Esophagus muscularis mucosa (tissue), 4 donors: ENCODE data around the gene LPAR5. TPM values are rescaled to one million over a fixed set of nuclear protein-coding genes. Genes with fewer than 3 reads are reported as not detected.

Experiments used
- DNase-seq: peaks from one replicate; pipeline ENCODE4 v3.0.0-alpha.2; 2017; ENCODE audit errors: extremely low spot score
- H3K27ac ChIP-seq, 4 donors: fragments of 200-600 bp; sonication (generic); replicated peaks in 1 of 4; 1 replicate in 3 of 4; 2 replicates in 1 of 4; pipeline ENCODE4 v1.5.1; 2016 to 2019; ENCODE audit warnings: mild to moderate bottlenecking in 1 of 4
- H3K27me3 ChIP-seq, 4 donors: fragments of 200-600 bp; sonication (generic); one replicate each; pipeline versions ENCODE4 v1.5.1 to v1.6.0; 2016 to 2019
- H3K36me3 ChIP-seq, 4 donors: fragments of 200-600 bp; sonication (generic); one replicate each; pipeline ENCODE4 v1.5.1; 2016 to 2019
- H3K4me1 ChIP-seq, 4 donors: fragments of 200-600 bp; sonication (generic); one replicate each; pipeline ENCODE4 v1.5.1; 2016 to 2019
- H3K4me3 ChIP-seq, 4 donors: fragments of 200-600 bp; sonication (generic); 1 replicate in 2 of 4; 2 replicates in 2 of 4; pipeline ENCODE4 v1.5.1; 2016 to 2019; ENCODE audit warnings: mild to moderate bottlenecking in 4 of 4, moderate library complexity in 1 of 4
- H3K9me3 ChIP-seq, 4 donors: fragments of 200-600 bp; sonication (generic); 1 replicate in 3 of 4; 2 replicates in 1 of 4; pipeline ENCODE4 v1.5.1; 2016 to 2019
- CTCF ChIP-seq, 3 experiments: fragments of 200-600 bp in 2 of 3; fragments of 450-650 bp in 1 of 3; sonication (generic) in 2 of 3; IDR thresholded peaks; one replicate each; pipeline ENCODE4 v1.5.1; 2017 to 2019; ENCODE audit warnings: antibody characterized with exemption in 3 of 3, mild to moderate bottlenecking in 2 of 3, moderate library complexity in 1 of 3
- EP300 ChIP-seq: sonication (generic); formaldehyde crosslinking; IDR thresholded peaks from one replicate; pipeline ENCODE4 v1.6.1; 2017; ENCODE audit warnings: antibody characterized with exemption
- POLR2A ChIP-seq: fragments of 450-650 bp; IDR thresholded peaks from one replicate; pipeline ENCODE4 v1.6.1; 2017; ENCODE audit warnings: antibody characterized with exemption, moderate library complexity, mild to moderate bottlenecking, low read depth
- POLR2AphosphoS5 ChIP-seq, 2 donors: sonication (generic); formaldehyde crosslinking; IDR thresholded peaks; one replicate each; pipeline ENCODE4 v1.6.1; 2017; ENCODE audit warnings: antibody characterized with exemption in 2 of 2
- WGBS: methylation state at CpG from one replicate; pipeline ENCODE4 v1.1.5; 2018; 5-methylcytosine and 5-hydroxymethylcytosine counted together
- intact Hi-C: fragments of 100-400 bp; cut with DNase I; formaldehyde crosslinking; loops from one replicate; pipeline ENCODE4 v1.15.1; 2023
- total RNA-seq, 4 donors: library from RNA; depleted of rRNA; stranded (reverse); fragments of >200 nt; gene quantifications; one replicate each; pipeline versions ENCODE4 v1.1.0 to v1.2.1, GENCODE V29; 2016

The LPAR5 gene
- total RNA-seq, 4 donors from 2014 or later = 1.7 to 2.5 (median 1.8) TPM

- H3K9me3 ChIP-seq = no peaks in the 10 kb centered on the region
- no peak overlapping the region for H3K4me3 ChIP-seq
- intact Hi-C loops = no loop called here
- 94% methylated on average over 1 of the region's 4 CpGs for WGBS
- peaks cover 0 to 7% (median 6%) of the 10 kb centered on the region in 4 donors for H3K4me1 ChIP-seq
- no peak for DNase-seq
- H3K27me3 ChIP-seq = peaks cover 0 to 3% (median 0%) of the 10 kb centered on the region in 4 donors
- H3K36me3 ChIP-seq = no peaks in the 10 kb centered on the region
- no peak overlapping the region for H3K27ac ChIP-seq
- TF ChIP-seq CTCF (IDR thresholded peaks at IDR 0.05) (no peak), EP300 (no peak), POLR2A (no peak), POLR2AphosphoS5 (IDR thresholded peaks at IDR 0.05) (no peak)
Measured at GRCh38 chr12:6640497-6640896, 4.7 kb upstream of the LPAR5 start.

- Histone ChIP-seq H3K27me3 (peaks cover 0 to 3% (median 0%) of the 10 kb centered on the region in 4 donors), H3K4me3 (no peak overlapping the region), H3K9me3 (no peaks in the 10 kb centered on the region), H3K4me1 (peaks cover 0 to 6% (median 0%) of the 10 kb centered on the region in 4 donors), H3K27ac (peak overlapping the region in 1 of 4 donors; percentile 39), H3K36me3 (no peaks in the 10 kb centered on the region)
- intact Hi-C loops = no loop called here
- 84% methylated on average over 11 of the region's 11 CpGs for WGBS
- no peak for DNase-seq
- TF ChIP-seq CTCF (IDR thresholded peaks at IDR 0.05) (no peak), POLR2AphosphoS5 (IDR thresholded peaks at IDR 0.05) (no peak), EP300 (no peak), POLR2A (no peak)
Measured at GRCh38 chr12:6639151-6639801, 3.5 kb upstream of the LPAR5 start.

- Histone ChIP-seq H3K4me3 (no peak overlapping the region), H3K36me3 (no peaks in the 10 kb centered on the region), H3K27ac (peak overlapping the region in 1 of 4 donors; percentile 39), H3K4me1 (peaks cover 0 to 6% (median under 1%) of the 10 kb centered on the region in 4 donors), H3K27me3 (peaks cover 0 to 3% (median 0%) of the 10 kb centered on the region in 4 donors), H3K9me3 (no peaks in the 10 kb centered on the region)
- TF ChIP-seq CTCF (IDR thresholded peaks at IDR 0.05) (no peak), POLR2A (no peak)
- intact Hi-C loops = no loop called here
- whole genome bisulfite sequencing = 80% methylated on average over 9 of the region's 9 CpGs
- no peak for DNase-seq
Measured at GRCh38 chr12:6638305-6638704, 2.5 kb upstream of the LPAR5 start.

- peak overlapping the region in 2 of 4 donors; percentile 17 to 30 for H3K4me3 ChIP-seq
- no peak for TF ChIP-seq POLR2AphosphoS5 (IDR thresholded peaks at IDR 0.05)
- no peak for TF ChIP-seq POLR2A
- no peak for TF ChIP-seq CTCF (IDR thresholded peaks at IDR 0.05)
- no peak for TF ChIP-seq EP300
Measured at GRCh38 chr12:6635375-6635855, 344 bp downstream of the LPAR5 start.

More at GRCh38 chr12:6635375-6635855, 344 bp downstream of the LPAR5 start:
- no peaks in the 10 kb centered on the region for H3K9me3 ChIP-seq
- no peaks in the 10 kb centered on the region for H3K36me3 ChIP-seq
- WGBS = 71% methylated on average over 4 of the region's 5 CpGs
- H3K27me3 ChIP-seq = peaks cover 0 to 11% (median 0%) of the 10 kb centered on the region in 4 donors
- H3K4me1 ChIP-seq = peaks cover 0 to 20% (median 10%) of the 10 kb centered on the region in 4 donors
- no peak for DNase-seq
- peak overlapping the region in 2 of 4 donors; percentile 27 to 49 for H3K27ac ChIP-seq
- intact Hi-C loops = no loop called here
